ENCODE data around the gene FAM83E. TPM values are rescaled to one million over a fixed set of nuclear protein-coding genes. Genes with fewer than 3 reads are reported as not detected.

Gene FAM83E
- total and polyA plus RNA-seq, 2 of the 8 experiments (the other 6 are each of a cell fraction or from before 2014, with no cell fraction given) = 1.8 to 5.3 TPM

GRCh38 chr19:48630296-48631063 lies 15.6 kb upstream of the FAM83E start:
- Histone ChIP-seq H3K14ac (ENCODE audit: insufficient read length) (no peak overlapping the region), H4K5ac (ENCODE audit: insufficient read length, low read depth, low read length) (peak overlapping the region; percentile 31), H2BK120ac (replicated peaks; ENCODE audit: low read depth, low read length) (no peak overlapping the region), H3K27ac (ENCODE audit: low read depth, low read length) (peak overlapping the region; percentile 71; the same call in 1 of the 2 replicates), H3K9me3 (ENCODE audit: insufficient read depth in 2 of 2, low read depth in 1 of 2, low read length in 1 of 2) (no peaks in the 10 kb centered on the region), H3K4me3 (ENCODE audit: extremely low read depth in 1 of 4, insufficient read depth in 2 of 4, low read depth in 3 of 4, low read length in 4 of 4) (peak overlapping the region; percentile 11 to 55 (median 28); a peak in 7 of 8 replicates), H3K27me3 (replicated peaks in 1 of 4; ENCODE audit: control insufficient read depth in 3 of 4, extremely low read depth in 1 of 4, insufficient read depth in 3 of 4, low read length in 3 of 4) (no peaks in the 10 kb centered on the region), H3K4ac (replicated peaks; ENCODE audit: insufficient read length, low read depth, low read length) (peak overlapping the region; percentile 49), H3K23me2 (ENCODE audit: low read depth, low read length) (peaks cover 10% of the 10 kb centered on the region), H3K23ac (ENCODE audit: insufficient read length) (no peak overlapping the region), H2BK12ac (ENCODE audit: low read depth, low read length) (no peak overlapping the region), H3K9ac (replicated peaks in 1 of 4; ENCODE audit: extremely low read depth in 1 of 4, low read depth in 3 of 4, low read length in 3 of 4) (peak overlapping the region in 3 of 4 experiments; percentile 45 to 58 (median 48); a peak in 5 of 7 replicates), H3K4me2 (ENCODE audit: insufficient read depth in 1 of 2, low read depth in 2 of 2, low read length in 2 of 2) (peak overlapping the region; percentile 69 to 83), H2BK5ac (ENCODE audit: low read depth, low read length) (peak overlapping the region; percentile 76; the same call in 1 of the 2 replicates), H3K79me2 (ENCODE audit: control insufficient read depth in 1 of 2, insufficient read depth in 2 of 2, low read length in 2 of 2) (peaks cover 0 to 6% of the 10 kb centered on the region in 2 experiments; a peak in 2 of 4 replicates), H3K56ac (replicated peaks; ENCODE audit: insufficient read length, low read depth, low read length) (peak overlapping the region; percentile 43), H2BK20ac (ENCODE audit: low read length) (no peak overlapping the region), H3K36me3 (ENCODE audit: control insufficient read depth in 2 of 4, insufficient read depth in 4 of 4, low read length in 3 of 4) (peaks cover 0 to 11% (median 1%) of the 10 kb centered on the region in 4 experiments; a peak in 1 of 8 replicates), H2BK15ac (ENCODE audit: low read length) (no peak overlapping the region), H3K18ac (ENCODE audit: extremely low read depth, low read length) (peak overlapping the region; percentile 90), H4K91ac (replicated peaks; ENCODE audit: insufficient read length, low read length) (peak overlapping the region; percentile 31), H4K20me1 (replicated peaks in 1 of 2; ENCODE audit: control insufficient read depth in 1 of 2, insufficient read depth in 2 of 2, low read length in 2 of 2) (peaks cover 2 to 10% of the 10 kb centered on the region in 2 experiments), H2AFZ (ENCODE audit: low read length) (no peak overlapping the region), H2AK5ac (ENCODE audit: low read depth, low read length) (no peak overlapping the region), H3K79me1 (ENCODE audit: low read depth, low read length) (no peaks in the 10 kb centered on the region), H3K4me1 (replicated peaks in 1 of 4; ENCODE audit: control insufficient read depth in 3 of 4, insufficient read depth in 4 of 4, low read length in 3 of 4) (peaks cover 4 to 29% (median 23%) of the 10 kb centered on the region in 4 experiments), H4K8ac (ENCODE audit: extremely low read depth, insufficient read depth, low read length) (no peak overlapping the region)
- peak in 1 of 2 experiments; percentile 81 for DNase-seq (ENCODE audit: low read depth in 1 of 2, low spot score in 2 of 2)
- ChIA-PET CTCF (ENCODE audit: partially characterized antibody) (interaction anchor here (0.5 to 2.1 kb wide), 17 partner anchors 8 to 432 kb away, joined by 3 to 6 read pairs (median 3); partner anchors contain the start of genes RPL18 and SPHK2), POLR2A (ENCODE audit: partially characterized antibody) (interaction anchor here (0.6 to 30.9 kb wide), 20 partner anchors 11 to 338 kb away, joined by 3 to 788 read pairs (median 4); partner anchors contain the start of genes CA11, FAM83E, FUT2 and RPL18)
- FAIRE-seq = no peak
- WGBS, 2 experiments (ENCODE audit: extremely low coverage in 1 of 2, insufficient coverage in 1 of 2, insufficient read length in 1 of 2, insufficient replicate concordance in 2 of 2, low coverage in 1 of 2, low lambda C conversion rate in 2 of 2, missing lambda C conversion rate in 1 of 2) = 2% methylated on average over 44 of the region's 47 CpGs; no CpG with 5 or more reads in 1 of the 2 experiments
- TF ChIP-seq JUN (IDR thresholded peaks at IDR 0.05; ENCODE audit: low read depth, low read length) = no peak
- TF ChIP-seq POLR2A (IDR thresholded peaks at IDR 0.05; ENCODE audit: control extremely low read depth in 1 of 2, low read depth in 2 of 2, low read length in 2 of 2) = peak in 1 of 2 experiments; percentile 38; a peak in 2 of 3 replicates
- no peak for TF ChIP-seq RNF2 (IDR thresholded peaks at IDR 0.05; ENCODE audit: borderline replicate concordance, low read depth, low read length, missing control alignments, poor library complexity, severe bottlenecking)
- no peak; the same call in 1 of the 2 replicates for TF ChIP-seq EGR1 (IDR thresholded peaks at IDR 0.05; ENCODE audit: borderline replicate concordance, low read depth, low read length)
- no peak for TF ChIP-seq BRCA1 (IDR thresholded peaks at IDR 0.05; ENCODE audit: low read depth, low read length)
- no peak; the same call in 1 of the 2 replicates for TF ChIP-seq GABPA (IDR thresholded peaks at IDR 0.05; ENCODE audit: borderline replicate concordance, insufficient read depth, low read length)
- TF ChIP-seq EZH2 (IDR thresholded peaks at IDR 0.05; ENCODE audit: low read depth, low read length, severe bottlenecking) = no peak
- TF ChIP-seq SP4 (IDR thresholded peaks at IDR 0.05; ENCODE audit: low read length) = no peak
- TF ChIP-seq CBX8 (IDR thresholded peaks at IDR 0.05; ENCODE audit: borderline replicate concordance, low read depth, low read length) = no peak
- no peak for TF ChIP-seq SUZ12 (IDR thresholded peaks at IDR 0.05; ENCODE audit: low read length)
- peak; percentile 71 for TF ChIP-seq POLR2AphosphoS5 (IDR thresholded peaks at IDR 0.05; ENCODE audit: low read depth, low read length)
